ENCODE results near the gene KRTAP2-1.

- TF ChIP-seq POLR2AphosphoS5 (IDR thresholded peaks at IDR 0.05; ENCODE audit: borderline replicate concordance, low read depth, low read length) (no peak), EZH2 (IDR thresholded peaks at IDR 0.05) (no peak), FOXP2 (optimal IDR thresholded peaks at IDR 0.05; ENCODE audit: control extremely low read depth, extremely low read length, insufficient read depth) (no peak)
Measured at GRCh38 chr17:41052566-41052965, 5.5 kb upstream of the KRTAP2-1 start.
